ENCODE results near the gene MGAT3. TPM values are rescaled to one million over a fixed set of nuclear protein-coding genes. Genes with fewer than 3 reads are reported as not detected.
A peak's percentile ranks its signal among the peaks of the same experiment; 100 is the strongest.
"Not testable (repeated sequence)": the region's sequence is repeated elsewhere in the genome, so short reads cannot be mapped to it uniquely, and the experiment has no call there.

The MGAT3 gene
- total RNA-seq, 1 experiment from 2014 or later, result 0.86 TPM

DNA sequence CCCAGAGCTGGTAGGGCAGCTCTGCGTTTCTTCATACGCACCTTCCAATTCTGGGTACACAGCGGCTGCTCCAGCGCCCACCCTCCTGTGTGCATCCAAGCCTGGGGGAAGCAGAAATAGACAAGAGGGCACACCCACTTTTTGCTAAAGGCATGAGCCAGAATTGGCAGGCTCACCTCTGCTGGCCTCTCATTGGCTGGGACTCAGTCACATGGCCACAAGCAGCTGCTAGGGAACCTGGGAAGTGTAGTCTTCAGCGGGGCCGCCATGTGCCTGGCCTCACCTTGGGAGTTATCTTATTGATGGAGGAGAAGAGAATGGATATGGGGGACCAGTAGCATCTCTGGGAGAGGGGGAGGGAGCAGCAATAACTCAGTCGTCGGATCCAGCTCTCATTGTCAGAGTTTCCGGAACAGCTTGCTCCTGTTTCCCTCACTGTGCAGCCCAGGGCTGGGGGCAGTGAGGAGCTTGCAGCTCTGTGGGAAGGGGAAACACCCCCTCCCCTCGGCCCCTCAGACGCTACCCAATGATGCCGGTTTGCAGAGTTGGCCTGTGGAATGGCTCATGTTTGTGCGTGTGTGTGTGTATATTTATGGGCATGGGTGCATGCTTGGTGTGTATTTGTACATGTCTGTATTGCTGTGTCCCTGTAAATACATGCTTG lies 33.5 kb downstream of the MGAT3 start:
- peak; percentile 86 for DNase-seq (ENCODE audit: low read depth)

DNA sequence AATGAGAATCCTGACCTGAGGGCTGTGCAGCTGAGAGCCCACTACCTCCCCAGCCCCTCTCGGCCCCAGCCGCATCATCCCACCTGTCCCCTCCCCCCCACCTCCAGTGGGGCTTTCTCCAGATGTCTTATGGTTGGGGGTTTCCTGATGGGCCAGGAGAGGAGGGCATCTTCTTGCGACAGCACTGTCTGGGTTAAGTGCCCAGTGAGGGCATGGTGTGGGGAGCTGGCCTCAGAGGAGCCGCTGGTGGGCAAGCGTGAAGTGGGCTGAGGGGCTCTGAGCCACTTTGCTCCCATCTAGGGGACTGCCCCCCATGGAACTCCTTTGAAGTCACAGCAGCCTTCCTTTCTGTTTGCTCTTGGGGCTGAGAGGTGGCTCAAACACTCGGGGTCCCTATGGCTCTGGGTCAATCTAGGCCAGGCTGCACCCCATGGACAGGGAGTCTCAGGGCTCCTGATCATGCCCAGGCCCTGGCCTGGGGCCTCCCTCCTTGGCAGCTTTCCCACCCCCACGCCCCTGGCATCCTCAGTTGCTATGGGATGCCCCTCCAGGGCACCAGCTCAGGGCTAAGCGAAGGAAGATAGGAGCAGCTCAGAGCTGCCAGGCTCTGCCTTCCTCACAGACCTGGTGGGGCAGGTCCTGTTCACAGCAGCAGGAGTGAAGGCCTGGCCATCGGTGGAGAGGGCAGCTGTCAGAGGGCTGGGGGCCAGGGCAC lies 34.3 kb downstream of the MGAT3 start:
- DNase-seq (ENCODE audit: low read depth), result no peak

- no peak for DNase-seq (ENCODE audit: low read depth)
Measured at GRCh38 chr22:39491696-39492095, 34.9 kb downstream of the MGAT3 start.

DNA sequence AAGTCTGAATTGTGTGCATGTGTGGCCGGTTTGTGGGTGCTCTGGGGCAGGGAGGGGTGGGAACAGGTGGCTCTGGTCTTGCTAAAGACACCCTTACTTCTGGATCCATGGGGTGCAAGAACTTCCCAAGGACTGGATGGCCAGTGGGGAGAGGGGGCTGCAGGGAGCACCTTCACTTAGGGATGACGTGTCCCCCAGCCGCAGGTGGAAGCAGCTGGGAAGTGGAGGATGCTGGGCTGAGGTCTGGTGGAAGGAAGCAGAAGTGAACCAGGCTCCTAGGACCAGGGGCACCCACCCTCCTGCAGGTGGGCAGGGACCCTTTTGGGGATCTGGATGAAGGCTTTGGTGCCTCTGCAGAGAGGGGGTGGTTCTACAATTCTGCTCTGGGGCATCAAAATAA lies 35.4 kb downstream of the MGAT3 start:
- no peak for DNase-seq (ENCODE audit: low read depth)

DNA sequence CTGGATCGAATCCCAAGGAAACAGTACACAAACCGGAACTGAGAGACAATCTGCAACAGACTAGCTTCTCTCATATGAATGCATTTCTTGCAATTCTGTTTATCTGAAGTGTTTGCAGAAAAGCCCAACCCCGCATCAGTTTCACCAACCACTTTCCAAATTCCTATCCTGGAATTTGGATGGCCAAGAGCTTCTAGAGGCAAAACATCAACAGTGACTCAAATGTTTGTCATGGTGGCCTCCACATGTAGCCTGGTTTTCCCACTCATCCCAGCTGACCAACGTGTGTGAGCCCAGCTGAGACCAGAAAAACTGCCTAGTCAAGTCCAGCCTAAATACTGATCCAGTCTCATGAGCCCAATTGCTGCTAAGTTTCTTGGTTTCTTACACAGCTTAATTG lies 36.9 kb downstream of the MGAT3 start:
- peak; percentile 62 for DNase-seq (ENCODE audit: low read depth)

DNA sequence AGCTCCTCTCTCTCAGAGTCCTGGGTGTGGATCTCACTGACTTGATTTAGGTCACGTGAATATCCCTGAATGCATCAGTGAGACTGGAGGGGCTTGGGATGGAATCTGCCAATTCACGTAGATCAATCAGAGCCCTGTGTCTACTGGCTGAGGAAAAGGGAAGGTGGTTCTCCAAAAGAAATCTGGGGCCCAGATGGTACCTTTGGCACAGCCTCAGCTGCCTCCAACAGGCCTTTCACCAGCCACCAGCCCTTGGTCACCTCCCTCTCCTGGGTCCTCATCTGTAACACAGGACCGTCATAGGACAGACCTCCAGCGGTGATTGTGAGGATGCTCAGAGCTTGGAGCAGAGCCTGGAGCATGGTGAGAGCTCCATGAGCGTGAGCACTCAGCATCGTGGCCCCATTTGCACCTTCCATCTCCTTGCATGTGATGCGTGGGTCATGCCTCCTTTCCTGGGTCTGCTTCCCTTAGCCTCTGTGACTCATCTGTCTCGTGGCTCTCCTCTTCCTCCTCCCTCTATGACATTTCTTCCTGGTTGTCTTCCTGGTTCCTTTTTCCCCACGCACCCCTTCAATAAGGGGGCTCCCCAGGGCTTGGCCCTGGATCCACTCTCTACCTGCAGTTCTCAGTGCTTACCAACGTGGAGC lies 37.8 kb downstream of the MGAT3 start:
- DNase-seq (ENCODE audit: low read depth), result no peak

- peak; percentile 62 for DNase-seq (ENCODE audit: low read depth)
Measured at GRCh38 chr22:39496131-39496838, 39.5 kb downstream of the MGAT3 start.

DNA sequence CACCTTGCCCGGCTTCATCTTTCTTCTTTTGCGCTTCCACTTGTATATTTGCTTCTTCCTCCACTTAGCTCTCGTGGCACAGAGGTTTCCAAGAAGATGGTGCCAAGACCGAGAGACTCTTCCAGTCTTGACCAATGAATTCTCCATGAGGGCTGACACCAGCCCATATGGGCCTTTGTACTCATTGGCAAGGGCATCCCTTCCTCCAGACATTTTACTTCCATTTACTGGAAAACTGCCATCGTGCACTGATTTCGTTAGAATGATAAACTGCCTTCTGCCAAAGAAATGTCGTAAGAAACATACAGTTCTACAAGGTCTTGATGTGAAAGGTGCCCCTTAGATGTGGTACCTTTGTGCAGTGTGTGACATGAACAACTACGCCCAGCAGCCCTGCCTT lies 40.6 kb downstream of the MGAT3 start:
- no peak for DNase-seq (ENCODE audit: low read depth)

DNA sequence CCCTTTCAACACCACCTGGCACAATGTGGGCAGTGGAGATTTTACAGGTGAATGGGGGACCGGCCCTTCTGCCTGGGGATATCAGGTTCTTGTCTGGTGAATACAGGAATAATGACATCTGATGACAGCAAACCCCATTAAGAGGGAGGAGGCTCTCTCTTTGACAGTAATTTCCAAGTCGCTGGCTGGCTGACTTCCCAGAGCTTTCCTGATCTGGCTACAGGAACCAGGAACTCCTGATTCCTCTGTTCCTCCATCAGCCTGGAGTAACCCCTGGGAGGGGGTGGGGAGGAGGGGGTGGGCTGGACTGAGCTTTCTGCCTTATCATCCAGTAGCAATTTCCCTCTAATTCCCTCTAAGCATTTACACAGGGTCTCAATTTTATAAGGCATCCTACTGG lies 41.6 kb downstream of the MGAT3 start:
- DNase-seq (ENCODE audit: low read depth), result no peak

DNA sequence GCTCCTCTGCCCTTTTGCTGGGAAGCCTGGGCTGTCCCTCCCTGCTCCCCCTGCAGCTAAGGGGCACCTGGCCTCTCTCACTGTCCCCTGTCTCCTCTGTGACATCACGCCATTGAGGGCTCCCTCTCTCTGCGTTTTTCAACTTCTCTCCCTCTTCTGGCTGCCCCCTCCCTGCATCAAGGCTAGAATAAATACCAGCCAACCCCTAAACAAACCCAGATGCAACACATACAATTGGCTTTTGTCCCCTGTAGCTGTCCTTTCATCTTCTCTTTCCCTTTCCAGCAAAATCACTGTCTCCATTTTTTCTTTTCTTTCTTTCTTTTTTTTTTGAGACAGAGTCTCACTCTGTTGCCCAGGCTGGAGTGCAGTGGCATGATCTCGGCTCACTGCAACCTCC lies 42.0 kb downstream of the MGAT3 start:
- no peak for DNase-seq (ENCODE audit: low read depth)

- no peak for DNase-seq (ENCODE audit: low read depth)
Measured at GRCh38 chr22:39500101-39500500, 43.3 kb downstream of the MGAT3 start.

DNA sequence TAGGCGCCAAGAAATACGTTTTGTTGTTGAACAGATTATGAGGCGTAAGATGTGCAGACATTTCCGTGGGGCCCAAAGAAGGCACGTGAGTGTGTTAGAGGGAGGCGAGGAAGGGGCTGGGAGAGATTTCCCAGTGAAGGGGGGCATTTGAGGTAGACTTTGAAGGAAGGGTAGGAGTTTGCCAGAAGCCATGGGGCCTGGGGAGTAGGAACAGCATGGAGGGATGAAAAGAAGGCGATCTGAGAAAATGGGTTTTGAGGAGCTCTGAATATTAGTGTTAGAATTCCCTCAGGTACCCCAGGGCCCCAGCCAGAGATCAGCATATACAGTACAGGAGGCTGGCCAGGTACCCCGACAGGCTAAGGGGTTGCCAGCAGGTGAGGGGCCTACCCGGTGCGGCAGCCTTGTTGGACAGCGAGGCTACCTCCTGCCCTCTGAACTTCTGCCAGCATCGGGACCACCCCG lies 44.9 kb downstream of the MGAT3 start:
- DNase-seq (ENCODE audit: low read depth), result no peak

GRCh38 chr22:39502109-39502788 lies 45.4 kb downstream of the MGAT3 start, which contains the start of gene MIEF1:
Gene MIEF1, plus strand, starts transcription at chr22:39502290. Its CDS starts 9,005 bp downstream, at chr22:39511295.
- peak; percentile 97 for DNase-seq (ENCODE audit: low read depth)

DNA sequence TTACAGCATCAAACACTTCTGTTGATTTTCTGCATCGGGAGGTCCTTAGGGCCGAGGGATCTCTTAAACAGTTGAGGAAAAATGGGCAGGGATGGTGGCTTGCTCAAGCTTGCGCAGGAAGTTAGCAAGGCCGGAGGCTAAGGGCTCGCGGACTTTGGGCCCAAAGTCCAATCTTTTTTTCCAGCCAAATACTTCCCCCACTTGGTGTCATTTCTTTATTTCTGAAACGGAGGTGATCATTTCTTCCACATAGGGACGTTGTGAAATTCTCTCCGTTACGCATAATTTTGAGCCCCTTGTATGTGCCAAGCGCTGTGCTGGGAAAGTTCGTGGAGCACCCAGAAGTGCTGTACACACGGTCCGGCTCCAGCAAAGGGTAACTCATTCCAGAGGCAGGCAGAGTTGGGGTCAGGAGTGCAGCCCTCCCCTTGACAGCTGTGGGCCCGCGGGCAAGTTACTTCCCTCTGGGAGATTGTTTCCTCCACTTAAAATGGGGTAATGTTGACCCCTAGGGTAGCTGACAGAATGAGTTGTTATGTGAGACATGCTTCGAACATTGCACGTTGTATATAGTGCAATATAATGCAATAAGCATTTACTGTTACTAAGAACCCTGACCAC lies 46.1 kb downstream of the MGAT3 start:
- no peak for DNase-seq (ENCODE audit: low read depth)

- no peak for DNase-seq (ENCODE audit: low read depth)
Measured at GRCh38 chr22:39503630-39504029, 46.8 kb downstream of the MGAT3 start.

DNA sequence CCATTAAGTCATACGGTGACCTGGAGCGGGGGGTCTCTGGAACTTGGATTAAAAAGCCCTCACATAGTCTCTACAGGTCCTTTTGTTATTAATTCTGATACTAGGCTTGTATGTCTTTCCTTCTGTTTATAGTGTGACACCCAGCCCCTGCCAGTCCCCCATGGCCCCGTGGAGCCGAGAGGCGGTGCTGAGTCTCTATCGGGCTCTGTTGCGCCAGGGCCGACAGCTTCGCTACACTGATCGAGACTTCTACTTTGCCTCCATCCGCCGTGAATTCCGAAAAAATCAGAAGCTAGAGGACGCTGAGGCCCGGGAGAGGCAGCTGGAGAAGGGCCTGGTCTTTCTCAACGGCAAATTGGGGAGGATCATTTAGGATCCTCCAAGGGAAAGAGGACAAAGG lies 47.3 kb downstream of the MGAT3 start:
- DNase-seq (ENCODE audit: low read depth), result no peak

- not testable (repeated sequence) for DNase-seq (ENCODE audit: low read depth)
Measured at GRCh38 chr22:39507021-39507420, 50.2 kb downstream of the MGAT3 start.

GRCh38 chr22:39508393-39508792 lies 51.6 kb downstream of the MGAT3 start:
- no peak for DNase-seq (ENCODE audit: low read depth)

GRCh38 chr22:39510529-39511149 lies 53.8 kb downstream of the MGAT3 start:
- no peak for DNase-seq (ENCODE audit: low read depth)

GRCh38 chr22:39511226-39511625 lies 54.4 kb downstream of the MGAT3 start:
- no peak for DNase-seq (ENCODE audit: low read depth)

- DNase-seq (ENCODE audit: low read depth), result no peak
Measured at GRCh38 chr22:39512026-39512425, 55.2 kb downstream of the MGAT3 start.
